ENCODE measurements around the gene TDRD10.

DNA sequence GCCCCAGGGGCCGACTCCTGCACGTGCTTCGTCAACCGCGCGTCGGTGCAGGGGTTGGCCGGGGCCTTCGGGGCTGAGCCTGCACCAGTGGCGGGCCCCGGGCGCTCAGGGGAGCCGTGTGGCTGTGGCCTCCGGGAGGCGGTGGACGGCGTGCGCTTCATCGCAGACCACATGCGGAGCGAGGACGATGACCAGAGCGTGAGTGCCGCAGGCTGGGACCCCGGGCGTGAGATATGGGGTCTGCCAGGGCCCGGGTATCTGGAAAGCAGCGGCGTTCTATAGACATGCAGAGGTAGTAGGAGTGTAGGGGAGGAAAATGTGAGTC, 69.9 kb downstream of the TDRD10 start:
- TF ChIP-seq POLR2AphosphoS5 (IDR thresholded peaks at IDR 0.05; ENCODE audit: borderline replicate concordance, low read depth, low read length): no peak
- no peak for TF ChIP-seq EZH2 (IDR thresholded peaks at IDR 0.05)

Measured in SK-N-MC (cell line).